Activated CD4-positive, CD25-positive, alpha-beta regulatory T cell treated with anti-CD3 and anti-CD28 coated beads, Interleukin-2, amount 50 U/mL, for 16 hours (primary cell): ENCODE data around the gene GMDS.
"Not testable (repeated sequence)": the region's sequence is repeated elsewhere in the genome, so short reads cannot be mapped to it uniquely, and the experiment has no call there.

Experiments
- DNase-seq: peaks from one replicate; pipeline ENCODE4 v3.0.0-alpha.2; 2020; ENCODE audit warnings: low read depth, low spot score

Gene GMDS

GRCh38 chr6:1709234-1709641 lies 536.2 kb downstream of the GMDS start:
- no peak for DNase-seq

- DNase-seq, result no peak
These were observed 536.6 kb downstream of the GMDS start for GRCh38 chr6:1708820-1709219.

GRCh38 chr6:1708122-1708521 lies 537.3 kb downstream of the GMDS start:
- no peak for DNase-seq

- DNase-seq, result no peak
These were observed 539.8 kb downstream of the GMDS start for GRCh38 chr6:1705630-1706029.

- no peak for DNase-seq
These were observed 540.2 kb downstream of the GMDS start for GRCh38 chr6:1705183-1705582.

DNA sequence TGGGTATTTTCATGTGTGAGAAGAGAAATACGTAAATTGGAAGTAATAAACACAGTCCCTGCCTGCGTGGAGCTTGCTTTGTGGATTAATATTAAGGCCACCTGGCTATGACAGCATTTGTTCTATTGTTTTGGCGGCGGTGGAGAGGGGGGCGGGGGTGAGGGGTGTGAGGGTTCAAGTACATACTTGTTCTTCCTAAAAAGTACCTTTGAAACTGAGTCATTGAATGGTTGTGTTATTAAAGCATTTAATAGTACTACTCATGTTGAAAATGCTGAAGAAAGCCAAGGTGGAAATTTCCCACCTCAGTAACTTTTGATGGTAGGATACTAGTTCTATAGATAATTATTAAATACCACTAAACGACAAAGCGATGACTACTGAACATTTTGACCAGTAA lies 540.7 kb downstream of the GMDS start:
- no peak for DNase-seq

GRCh38 chr6:1703923-1704322 lies 541.5 kb downstream of the GMDS start:
- DNase-seq, result no peak

GRCh38 chr6:1703091-1703855 lies 542.1 kb downstream of the GMDS start:
- no peak for DNase-seq

DNA sequence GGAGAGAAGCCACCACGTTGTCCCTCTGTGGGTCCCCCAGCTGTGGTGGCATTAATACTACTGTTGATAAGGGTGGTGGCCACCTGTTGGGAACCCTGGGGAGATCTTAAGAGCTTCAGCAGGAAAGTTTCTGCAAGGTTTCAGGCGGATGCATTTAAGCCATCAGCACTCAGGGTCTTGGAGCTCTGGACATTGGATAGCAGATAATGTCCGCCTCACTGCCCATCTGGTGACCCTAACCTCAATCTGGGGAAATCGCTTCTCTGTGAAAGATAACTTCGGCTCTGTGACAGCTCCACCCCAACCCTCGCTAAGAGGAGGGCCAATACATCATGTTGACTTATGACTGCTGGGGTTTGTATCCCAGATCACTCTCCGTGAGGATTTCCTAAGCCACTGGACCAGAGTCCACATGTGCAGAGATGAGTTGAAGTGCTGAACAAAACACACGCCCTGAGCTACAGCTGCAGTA lies 542.8 kb downstream of the GMDS start:
- no peak for DNase-seq

DNA sequence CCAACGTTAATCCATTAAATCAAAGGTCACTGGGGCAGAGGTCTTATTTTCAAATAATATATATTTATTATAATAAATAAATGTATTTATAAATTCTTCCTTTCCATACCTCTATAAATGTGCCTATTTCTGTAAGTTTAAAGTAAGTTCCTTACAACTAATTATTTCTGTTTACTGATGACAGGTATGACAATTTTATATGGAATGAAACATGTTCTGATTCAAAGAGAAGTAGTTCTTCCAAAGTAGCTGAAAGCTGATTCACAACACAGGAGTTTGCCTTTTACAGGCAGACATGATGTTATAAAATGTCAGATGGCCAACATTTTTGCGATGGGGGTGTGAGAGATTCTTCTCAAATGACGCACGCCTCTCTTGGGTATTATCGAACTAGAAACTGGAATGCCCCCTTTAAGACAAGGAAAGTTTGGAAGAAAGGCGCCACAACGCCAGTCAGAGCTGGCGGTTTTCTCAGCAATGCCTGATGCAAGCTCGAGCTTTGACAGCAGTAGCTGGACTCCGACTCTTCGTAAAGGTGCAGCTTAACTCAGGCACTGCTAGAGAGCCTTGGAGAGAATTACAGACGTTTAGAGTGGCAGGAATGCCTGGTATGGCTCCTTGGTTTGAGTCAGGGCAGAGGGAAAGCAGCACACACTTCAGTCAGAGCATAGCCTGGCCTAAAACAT lies 543.6 kb downstream of the GMDS start:
- DNase-seq, result no peak

DNA sequence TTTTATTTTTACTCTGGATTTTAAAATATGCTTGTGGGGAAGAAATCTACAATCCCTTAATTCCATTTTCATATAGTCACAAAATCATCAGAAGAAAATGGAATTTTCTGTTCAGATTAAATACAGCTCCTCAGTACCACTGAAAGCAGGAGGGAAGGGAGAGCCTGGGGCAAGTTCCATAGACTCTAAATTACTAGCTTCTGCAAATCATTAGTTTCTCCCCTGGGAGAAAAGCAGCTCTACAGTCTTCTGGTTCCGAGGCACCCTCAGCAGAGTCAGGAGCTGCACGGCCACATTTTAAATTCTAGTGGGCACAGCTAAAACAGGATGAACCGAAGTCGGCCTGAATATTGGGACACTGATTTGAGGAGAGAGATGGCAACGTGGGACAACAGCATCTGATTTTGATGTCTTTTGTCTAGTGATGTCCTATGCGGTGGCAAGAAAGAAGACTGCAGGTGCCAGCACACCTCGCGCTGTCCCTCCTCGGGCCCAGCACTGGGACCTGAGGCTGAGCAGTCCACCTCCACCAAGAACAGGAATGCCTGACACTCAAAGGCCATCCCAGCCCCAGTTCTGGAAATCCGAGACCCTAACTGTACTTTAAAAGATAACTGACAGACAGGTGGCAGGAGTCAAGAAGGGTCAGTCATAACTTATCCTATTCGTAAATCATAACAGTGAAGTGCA lies 545.0 kb downstream of the GMDS start:
- no peak for DNase-seq

DNA sequence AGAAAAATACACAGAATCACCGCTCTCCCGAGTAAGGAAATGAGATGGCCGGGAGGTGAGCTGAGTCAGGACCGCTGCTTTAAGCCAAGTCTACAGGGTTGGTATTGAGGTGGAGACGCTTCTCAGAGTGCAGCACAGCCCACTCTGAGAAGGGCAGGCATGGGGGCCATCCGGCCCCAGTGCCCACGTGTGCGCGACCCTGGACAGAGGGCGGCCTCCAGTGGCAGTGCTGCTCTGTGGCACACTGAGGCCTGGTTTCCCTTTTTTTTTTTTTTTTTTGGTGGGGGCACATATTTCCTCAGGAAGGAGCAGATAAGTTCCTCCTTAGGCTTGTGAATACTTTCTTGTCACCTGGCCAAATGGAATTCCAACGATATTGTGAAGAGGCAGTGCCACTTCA lies 546.9 kb downstream of the GMDS start:
- DNase-seq, result no peak

GRCh38 chr6:1697688-1698351 lies 547.6 kb downstream of the GMDS start:
- DNase-seq, result no peak

- DNase-seq, result no peak
These were observed 548.9 kb downstream of the GMDS start for GRCh38 chr6:1696463-1696850.

GRCh38 chr6:1695546-1696462 lies 549.6 kb downstream of the GMDS start:
- no peak for DNase-seq

DNA sequence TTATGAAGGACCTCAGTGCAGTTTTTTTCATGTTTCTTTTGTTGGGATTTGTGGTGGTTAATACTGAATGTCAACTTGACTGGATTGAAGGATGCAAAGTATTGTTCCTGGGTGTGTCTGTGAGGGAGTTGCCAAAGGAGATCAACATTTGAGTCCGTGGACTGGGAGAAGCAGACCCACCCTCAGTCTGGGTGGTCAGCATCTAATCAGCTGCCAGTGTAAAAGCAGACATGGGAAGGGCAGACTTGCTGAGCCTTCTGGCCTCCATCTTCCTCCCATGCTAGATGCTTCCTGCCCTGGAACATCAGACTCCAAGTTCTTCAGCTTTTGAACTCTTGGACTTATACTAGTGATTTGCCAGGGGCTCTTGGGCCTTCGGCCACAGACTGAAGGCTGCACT lies 553.6 kb downstream of the GMDS start:
- not testable (repeated sequence) for DNase-seq

DNA sequence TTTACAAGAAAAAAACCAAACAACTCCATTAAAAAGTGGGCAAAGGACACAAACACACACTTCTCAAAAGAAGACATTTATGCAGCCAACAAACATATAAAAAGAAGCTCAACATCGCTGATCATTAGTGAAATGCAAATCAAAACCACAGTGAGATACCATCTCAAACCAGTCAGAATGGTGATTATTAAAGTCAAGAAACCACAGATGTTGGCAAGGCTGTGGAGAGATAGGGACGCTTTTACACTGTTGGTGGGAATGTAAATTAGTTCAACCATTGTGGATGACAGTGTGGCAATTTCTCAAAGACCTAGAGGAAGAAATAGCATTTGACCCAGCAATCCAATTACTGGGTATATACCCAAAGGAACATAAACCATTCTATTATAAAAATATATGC lies 554.7 kb downstream of the GMDS start:
- not testable (repeated sequence) for DNase-seq

DNA sequence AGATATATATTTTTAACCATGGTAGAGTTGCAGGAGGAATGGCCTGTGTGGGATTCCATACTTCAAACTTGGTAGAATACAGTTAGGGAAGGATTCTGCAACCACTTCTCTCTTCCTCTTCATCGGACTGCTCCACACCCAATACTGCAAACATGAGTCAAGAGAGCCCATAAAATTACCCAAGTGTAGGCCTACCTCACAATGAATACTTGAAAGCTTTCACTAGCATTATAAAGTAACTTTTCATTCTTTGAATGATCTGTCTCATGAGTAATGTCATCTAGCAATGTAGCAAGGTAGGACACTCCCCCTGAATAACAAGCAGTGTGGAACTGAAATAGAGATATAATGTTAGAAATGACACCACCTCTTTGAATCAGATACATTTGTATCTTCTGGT lies 556.3 kb downstream of the GMDS start:
- DNase-seq, result no peak

DNA sequence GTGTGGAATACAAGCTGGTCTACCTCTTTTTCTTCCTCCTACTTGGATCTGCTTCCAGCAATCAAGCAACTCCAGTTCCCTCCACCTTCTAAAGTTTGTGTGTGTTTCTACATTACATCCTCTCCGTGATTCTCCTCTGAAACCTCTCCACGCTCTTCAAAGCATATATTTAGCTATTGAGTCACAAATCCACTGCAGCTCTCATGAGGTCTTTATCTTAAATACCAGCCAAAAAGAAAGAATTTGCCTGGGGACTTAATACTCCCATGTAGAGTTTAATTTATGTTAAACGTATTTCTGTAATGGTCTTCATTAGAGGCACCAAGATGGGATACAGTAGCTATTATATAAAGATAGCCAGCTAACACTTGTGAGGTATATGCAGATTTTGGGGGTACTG lies 557.0 kb downstream of the GMDS start:
- DNase-seq, result no peak

- DNase-seq, result no peak
These were observed 558.0 kb downstream of the GMDS start for GRCh38 chr6:1687402-1687801.
